ENCODE measurements around the gene ROBO3. TPM values are rescaled to one million over a fixed set of nuclear protein-coding genes. Genes with fewer than 3 reads are reported as not detected.
A peak's percentile ranks its signal among the peaks of the same experiment; 100 is the strongest.

Gene ROBO3
- total RNA-seq, 2 experiments from 2014 or later: 5.3 to 11.1 TPM

DNA sequence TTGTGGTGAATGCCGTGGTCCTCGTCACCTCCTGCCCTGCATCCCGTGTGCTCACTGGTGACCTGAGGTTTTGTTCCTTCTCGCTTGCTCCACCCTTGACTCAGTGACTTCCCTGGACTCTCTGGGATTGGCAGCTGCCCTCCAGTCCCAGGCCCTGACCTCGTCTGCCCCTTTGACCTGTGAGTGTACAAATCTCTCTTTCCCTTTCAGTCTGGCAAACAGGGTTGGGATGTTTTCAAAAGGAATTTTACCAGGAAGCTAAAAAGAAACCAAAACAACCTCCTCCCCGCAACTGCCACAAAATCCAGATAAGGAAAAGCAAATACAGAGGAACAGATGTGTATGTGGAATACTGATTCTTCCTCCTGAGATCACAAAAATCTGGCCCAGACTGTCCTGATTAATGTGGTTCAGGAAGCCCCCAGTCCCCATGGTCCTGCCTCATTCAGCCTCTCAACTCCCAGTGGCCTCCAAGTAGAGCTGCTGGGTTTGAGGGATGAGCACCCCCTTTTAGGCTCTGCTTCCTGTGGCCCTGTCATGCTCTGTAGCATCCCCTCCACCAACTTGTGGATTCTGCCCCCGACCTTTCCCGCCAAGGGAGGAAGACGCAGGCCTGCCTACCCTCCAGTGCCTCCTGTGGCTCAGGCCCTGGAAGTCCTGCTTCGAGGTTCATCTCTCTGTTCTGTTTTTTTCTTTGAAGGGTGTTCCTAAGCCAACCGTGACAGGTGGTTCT is 17.3 kb downstream of the ROBO3 start:
- Mint-ChIP-seq H3K9me3 (ENCODE audit: low read depth) (no peaks in the 10 kb centered on the region), H3K4me3 (no peak overlapping the region), H3K27me3 (peaks cover 4% of the 10 kb centered on the region), H3K27ac (no peak overlapping the region), H3K36me3 (no peaks in the 10 kb centered on the region), H3K4me1 (peaks cover 3% of the 10 kb centered on the region)
- CTCF ChIA-PET: interaction anchor here (2.2 kb wide), 1 partner anchor 16 kb away, joined by 9 read pairs; the partner anchor contains the start of gene ROBO3
- no peak for ATAC-seq
- no peak for DNase-seq

GRCh38 chr11:124884340-124884739 is 19.1 kb downstream of the ROBO3 start:
- no peaks in the 10 kb centered on the region for H3K36me3 Mint-ChIP-seq
- peaks cover 8% of the 10 kb centered on the region for H3K27me3 Mint-ChIP-seq
- DNase-seq (no peak), ATAC-seq (no peak)
- H3K27ac Mint-ChIP-seq: no peak overlapping the region
- H3K4me3 Mint-ChIP-seq: no peak overlapping the region
- CTCF ChIA-PET: no interaction called here
- no peaks in the 10 kb centered on the region for H3K4me1 Mint-ChIP-seq
- H3K9me3 Mint-ChIP-seq (ENCODE audit: low read depth): no peaks in the 10 kb centered on the region

- DNase-seq (no peak), ATAC-seq (no peak)
- no peak overlapping the region for H3K4me3 Mint-ChIP-seq
- CTCF ChIA-PET: interaction anchor here (1.2 kb wide), 1 partner anchor 9 kb away, joined by 3 read pairs; no protein-coding TSS in a partner anchor
- H3K36me3 Mint-ChIP-seq: no peaks in the 10 kb centered on the region
- no peaks in the 10 kb centered on the region for H3K9me3 Mint-ChIP-seq (ENCODE audit: low read depth)
- no peaks in the 10 kb centered on the region for H3K4me1 Mint-ChIP-seq
- H3K27me3 Mint-ChIP-seq: peaks cover 11% of the 10 kb centered on the region
- no peak overlapping the region for H3K27ac Mint-ChIP-seq
Observed at GRCh38 chr11:124884869-124885479, 19.7 kb downstream of the ROBO3 start.

DNA sequence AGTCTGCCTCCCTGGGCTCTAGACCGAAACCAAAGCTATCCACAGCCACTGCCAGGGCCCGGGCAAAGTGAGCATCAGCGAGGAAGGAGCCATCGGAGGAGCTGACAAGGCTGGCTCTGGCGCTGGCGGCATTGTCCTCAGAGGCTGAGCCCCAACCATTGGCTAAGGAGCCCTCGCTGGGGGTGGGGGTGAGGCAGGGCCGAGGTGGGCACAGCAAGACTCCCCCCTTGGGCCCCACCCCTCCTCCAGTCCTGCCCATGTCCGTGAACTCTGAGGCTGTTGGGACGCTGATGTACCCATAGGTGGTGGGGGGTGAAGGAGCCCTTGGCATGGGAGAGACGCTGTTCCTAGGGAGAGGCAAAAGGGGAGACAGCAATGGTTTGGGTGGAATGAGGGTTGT is 21.2 kb downstream of the ROBO3 start:
- DNase-seq (no peak), ATAC-seq (no peak)
- no peaks in the 10 kb centered on the region for H3K4me1 Mint-ChIP-seq
- CTCF ChIA-PET: no interaction called here
- no peak overlapping the region for H3K27ac Mint-ChIP-seq
- H3K9me3 Mint-ChIP-seq (ENCODE audit: low read depth): no peaks in the 10 kb centered on the region
- peaks cover 13% of the 10 kb centered on the region for H3K27me3 Mint-ChIP-seq
- no peaks in the 10 kb centered on the region for H3K36me3 Mint-ChIP-seq
- H3K4me3 Mint-ChIP-seq: no peak overlapping the region

GRCh38 chr11:124886978-124887666 is 21.9 kb downstream of the ROBO3 start:
- ATAC-seq (no peak), DNase-seq (no peak)
- Mint-ChIP-seq H3K27me3 (peaks cover 13% of the 10 kb centered on the region), H3K9me3 (ENCODE audit: low read depth) (no peaks in the 10 kb centered on the region), H3K4me1 (no peaks in the 10 kb centered on the region), H3K36me3 (no peaks in the 10 kb centered on the region), H3K27ac (no peak overlapping the region), H3K4me3 (no peak overlapping the region)
- CTCF ChIA-PET: no interaction called here

GRCh38 chr11:124887667-124888013 is 22.4 kb downstream of the ROBO3 start:
- H3K27me3 Mint-ChIP-seq: peaks cover 13% of the 10 kb centered on the region
- no peaks in the 10 kb centered on the region for H3K9me3 Mint-ChIP-seq (ENCODE audit: low read depth)
- CTCF ChIA-PET: no interaction called here
- H3K4me3 Mint-ChIP-seq: no peak overlapping the region
- no peak for DNase-seq
- H3K27ac Mint-ChIP-seq: no peak overlapping the region
- no peaks in the 10 kb centered on the region for H3K36me3 Mint-ChIP-seq
- no peak for ATAC-seq
- H3K4me1 Mint-ChIP-seq: no peaks in the 10 kb centered on the region

- DNase-seq (no peak), ATAC-seq (no peak)
- peaks cover 19% of the 10 kb centered on the region for H3K27me3 Mint-ChIP-seq
- no peak overlapping the region for H3K27ac Mint-ChIP-seq
- H3K4me1 Mint-ChIP-seq: no peaks in the 10 kb centered on the region
- H3K36me3 Mint-ChIP-seq: no peaks in the 10 kb centered on the region
- no peak overlapping the region for H3K4me3 Mint-ChIP-seq
- no peaks in the 10 kb centered on the region for H3K9me3 Mint-ChIP-seq (ENCODE audit: low read depth)
- CTCF ChIA-PET: interaction anchor here (0.7 to 1.5 kb wide), 3 partner anchors 13 to 254 kb away, joined by 3 to 7 read pairs (median 5); no protein-coding TSS in a partner anchor
Observed at GRCh38 chr11:124889191-124890091, 24.2 kb downstream of the ROBO3 start.

DNA sequence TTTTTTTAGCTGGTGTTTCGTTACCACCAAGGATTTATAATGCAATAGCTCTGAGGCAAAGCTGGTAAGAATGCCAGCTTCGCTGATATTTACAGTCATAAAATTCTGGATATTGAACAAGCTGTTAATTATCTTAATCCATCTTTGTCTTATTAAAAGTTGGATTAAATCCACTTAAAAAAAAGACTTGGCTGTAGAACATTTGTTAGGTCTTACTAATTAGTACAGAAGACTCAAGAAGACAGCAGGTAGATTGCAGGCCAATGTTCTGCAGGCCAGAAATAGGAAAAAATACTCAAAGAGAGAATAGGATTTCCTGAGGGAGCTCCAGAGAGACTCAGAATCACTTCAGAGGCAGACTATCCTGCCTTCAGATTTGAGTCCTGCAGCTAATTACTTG is 24.9 kb downstream of the ROBO3 start:
- no peak overlapping the region for H3K27ac Mint-ChIP-seq
- ATAC-seq (no peak), DNase-seq (no peak)
- CTCF ChIA-PET: interaction anchor here (0.7 to 1.5 kb wide), 3 partner anchors 14 to 253 kb away, joined by 3 to 7 read pairs (median 3); partner anchors contain the start of gene HEPACAM
- no peak overlapping the region for H3K4me3 Mint-ChIP-seq
- H3K4me1 Mint-ChIP-seq: no peaks in the 10 kb centered on the region
- H3K36me3 Mint-ChIP-seq: no peaks in the 10 kb centered on the region
- H3K27me3 Mint-ChIP-seq: peaks cover 19% of the 10 kb centered on the region
- H3K9me3 Mint-ChIP-seq (ENCODE audit: low read depth): no peaks in the 10 kb centered on the region

DNA sequence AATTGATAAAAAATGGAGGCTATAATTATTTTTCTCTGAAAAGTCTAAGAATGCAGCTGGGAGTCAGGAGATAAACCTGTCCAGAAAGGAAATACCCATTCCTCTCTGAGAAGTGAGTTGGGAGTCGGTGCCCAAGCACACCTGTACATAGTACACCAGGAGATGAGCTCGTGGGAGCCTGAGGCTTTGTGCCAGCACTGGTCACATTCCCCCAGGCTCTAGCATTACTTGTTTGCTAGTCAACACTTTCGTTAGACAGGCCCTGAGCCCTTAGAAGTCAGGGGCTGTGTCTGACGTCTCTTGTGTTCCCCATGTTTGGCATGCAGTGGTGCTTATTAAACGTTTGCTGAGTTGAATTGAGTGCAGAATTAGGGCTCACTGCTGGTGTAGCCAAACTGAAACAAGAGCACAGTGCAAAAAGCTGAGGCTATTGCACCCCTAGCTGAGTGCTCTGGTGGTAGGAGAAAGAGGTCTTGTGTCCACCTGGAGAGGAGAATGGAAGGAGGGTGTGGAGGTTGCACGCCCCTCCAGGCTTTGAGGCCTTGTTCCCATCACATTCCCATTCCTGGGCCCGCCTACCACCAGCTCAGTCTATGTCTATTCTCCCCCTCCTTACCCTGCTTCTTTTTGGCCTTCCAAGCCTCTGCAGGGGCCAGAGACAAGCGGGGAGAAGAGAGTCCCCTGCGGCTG is 25.6 kb downstream of the ROBO3 start:
- H3K27ac Mint-ChIP-seq: no peak overlapping the region
- no peak overlapping the region for H3K4me3 Mint-ChIP-seq
- DNase-seq: peak; percentile 26

DNA sequence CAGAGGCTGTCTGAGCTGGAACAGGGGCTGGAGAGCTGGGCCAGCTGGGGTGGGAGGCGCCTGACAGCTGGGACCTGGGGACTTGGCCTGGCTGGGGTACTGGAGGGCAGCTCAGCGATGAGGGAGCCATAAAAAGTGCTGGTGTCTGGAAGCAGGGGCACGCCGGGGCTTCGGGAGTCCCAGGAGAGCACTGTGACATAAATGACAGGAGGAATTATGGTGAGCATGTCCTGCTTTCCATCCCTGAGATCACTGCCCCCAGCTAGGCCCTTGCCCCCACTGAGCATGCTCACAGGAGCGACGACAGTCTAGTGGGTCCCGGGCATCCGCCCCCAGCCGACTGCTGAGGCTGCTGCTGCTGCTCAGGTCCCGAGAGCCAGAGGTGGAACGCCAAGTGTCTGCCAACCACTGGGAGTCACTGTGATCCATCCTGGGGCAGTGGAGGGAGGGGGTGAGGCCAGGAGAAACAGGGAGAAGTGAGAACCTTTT is 26.2 kb downstream of the ROBO3 start:
- Mint-ChIP-seq H3K4me3 (no peak overlapping the region), H3K36me3 (no peaks in the 10 kb centered on the region), H3K27me3 (peaks cover 15% of the 10 kb centered on the region), H3K27ac (no peak overlapping the region), H3K9me3 (ENCODE audit: low read depth) (no peaks in the 10 kb centered on the region), H3K4me1 (no peaks in the 10 kb centered on the region)
- ATAC-seq (no peak), DNase-seq (peak; percentile 34)
- CTCF ChIA-PET: interaction anchor here (1.1 to 1.5 kb wide), 2 partner anchors 15 kb away, joined by 3 to 7 read pairs; no protein-coding TSS in a partner anchor

More for the DNA sequence above, 25.6 kb downstream of the ROBO3 start:
- Mint-ChIP-seq H3K9me3 (ENCODE audit: low read depth) (no peaks in the 10 kb centered on the region), H3K27me3 (peaks cover 15% of the 10 kb centered on the region), H3K36me3 (no peaks in the 10 kb centered on the region), H3K4me1 (no peaks in the 10 kb centered on the region)
- CTCF ChIA-PET: interaction anchor here (0.7 to 1.5 kb wide), 4 partner anchors 13 to 252 kb away, joined by 3 to 7 read pairs (median 3); partner anchors contain the start of gene HEPACAM
- no peak for ATAC-seq

DNA sequence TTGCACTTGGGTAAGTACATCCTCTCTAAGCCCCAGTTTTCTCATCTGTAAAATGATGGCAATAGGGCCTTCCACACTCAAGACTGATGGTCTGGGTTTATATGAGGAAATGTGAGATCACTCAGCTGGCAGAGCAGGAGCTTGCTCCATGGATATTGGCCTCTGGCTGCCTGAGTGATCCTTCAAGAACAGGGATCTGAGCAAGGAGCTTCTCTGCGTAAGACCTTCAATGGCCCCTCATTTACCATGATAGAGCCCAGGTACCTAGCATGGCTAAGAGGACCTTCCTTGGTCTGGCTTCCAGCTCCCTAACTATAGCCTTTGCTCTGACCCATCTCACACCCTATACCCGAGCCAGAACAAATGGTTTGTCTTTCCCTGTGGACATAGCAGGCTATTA is 26.9 kb downstream of the ROBO3 start:
- H3K9me3 Mint-ChIP-seq (ENCODE audit: low read depth): no peaks in the 10 kb centered on the region
- H3K4me3 Mint-ChIP-seq: no peak overlapping the region
- CTCF ChIA-PET: interaction anchor here (1.1 kb wide), 1 partner anchor 16 kb away, joined by 3 read pairs; no protein-coding TSS in a partner anchor
- H3K36me3 Mint-ChIP-seq: no peaks in the 10 kb centered on the region
- H3K4me1 Mint-ChIP-seq: no peaks in the 10 kb centered on the region
- DNase-seq (peak; percentile 22), ATAC-seq (no peak)
- H3K27ac Mint-ChIP-seq: no peak overlapping the region
- H3K27me3 Mint-ChIP-seq: peaks cover 15% of the 10 kb centered on the region

DNA sequence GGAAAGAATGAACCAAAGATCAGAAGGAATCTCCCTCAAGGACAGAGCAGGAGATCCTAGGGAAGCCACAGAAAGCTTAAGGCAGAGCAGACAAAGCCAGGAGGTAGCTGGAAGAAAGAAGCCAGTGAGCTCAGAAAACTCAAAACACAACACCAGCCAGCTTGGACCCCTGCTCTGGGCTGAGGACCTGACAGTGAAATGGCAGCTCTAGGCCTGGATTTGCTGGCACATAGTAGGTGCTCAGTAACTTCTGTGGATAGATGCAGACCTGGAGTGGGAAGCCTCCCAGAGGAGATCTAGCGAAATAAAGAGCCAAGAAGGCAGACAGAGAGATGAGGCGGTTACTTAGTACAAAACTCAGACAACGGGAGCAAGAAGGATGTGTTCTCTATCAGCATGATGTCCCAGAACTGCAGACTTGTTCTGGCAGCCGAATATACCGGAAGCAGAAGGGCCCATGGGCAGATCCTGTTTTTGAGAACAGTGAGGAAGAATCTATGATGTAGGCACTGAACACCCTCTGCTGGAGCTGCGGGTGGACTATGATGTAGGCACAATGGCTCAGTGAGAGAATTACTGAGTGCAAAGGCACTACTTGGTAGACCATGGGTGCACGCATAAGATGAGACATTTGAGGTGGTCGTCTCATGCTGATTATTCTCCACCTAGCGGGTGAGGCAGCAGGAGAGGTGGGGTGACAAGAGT is 27.7 kb downstream of the ROBO3 start:
- Mint-ChIP-seq H3K9me3 (ENCODE audit: low read depth) (no peaks in the 10 kb centered on the region), H3K4me3 (no peak overlapping the region), H3K27me3 (peaks cover 17% of the 10 kb centered on the region), H3K4me1 (peaks cover 2% of the 10 kb centered on the region), H3K36me3 (no peaks in the 10 kb centered on the region), H3K27ac (no peak overlapping the region)
- DNase-seq (peak; percentile 22), ATAC-seq (no peak)
- CTCF ChIA-PET: interaction anchor here (1.1 kb wide), 2 partner anchors 17 kb away, joined by 3 to 4 read pairs; no protein-coding TSS in a partner anchor
